ENCODE measurements around the gene GPANK1.
A peak's percentile ranks its signal among the peaks of the same experiment; 100 is the strongest.

Gene GPANK1

GRCh38 chr6:31622684-31623091 lies 42.1 kb downstream of the GPANK1 start:
- Histone ChIP-seq H3K9me3 (ENCODE audit: low read length) (no peaks in the 10 kb centered on the region), H3K4me1 (ENCODE audit: insufficient read depth, low read length) (peaks cover 18% of the 10 kb centered on the region), H3K4me3 (ENCODE audit: low read length) (peak overlapping the region; percentile 87), H3K36me3 (ENCODE audit: insufficient read depth, low read length) (peaks cover 55% of the 10 kb centered on the region), H3K27me3 (ENCODE audit: insufficient read depth, low read length) (no peaks in the 10 kb centered on the region), H2AFZ (ENCODE audit: low read depth, low read length) (no peak overlapping the region)

GRCh38 chr6:31621991-31622390 lies 42.8 kb downstream of the GPANK1 start:
- H3K4me3 ChIP-seq (ENCODE audit: low read length), result peak overlapping the region; percentile 87
- H2AFZ ChIP-seq (ENCODE audit: low read depth, low read length), result no peak overlapping the region
- no peaks in the 10 kb centered on the region for H3K9me3 ChIP-seq (ENCODE audit: low read length)
- peaks cover 18% of the 10 kb centered on the region for H3K4me1 ChIP-seq (ENCODE audit: insufficient read depth, low read length)
- no peaks in the 10 kb centered on the region for H3K27me3 ChIP-seq (ENCODE audit: insufficient read depth, low read length)
- peaks cover 48% of the 10 kb centered on the region for H3K36me3 ChIP-seq (ENCODE audit: insufficient read depth, low read length)

GRCh38 chr6:31621320-31621939 lies 43.4 kb downstream of the GPANK1 start:
- Histone ChIP-seq H3K27me3 (ENCODE audit: insufficient read depth, low read length) (no peaks in the 10 kb centered on the region), H3K4me1 (ENCODE audit: insufficient read depth, low read length) (peaks cover 18% of the 10 kb centered on the region), H3K36me3 (ENCODE audit: insufficient read depth, low read length) (peaks cover 42% of the 10 kb centered on the region), H2AFZ (ENCODE audit: low read depth, low read length) (no peak overlapping the region), H3K9me3 (ENCODE audit: low read length) (no peaks in the 10 kb centered on the region), H3K4me3 (ENCODE audit: low read length) (peak overlapping the region; percentile 87)

GRCh38 chr6:31620586-31621319 lies 44.0 kb downstream of the GPANK1 start, which contains the start of gene PRRC2A:
PRRC2A (plus strand) TSS chr6:31620715; CDS start chr6:31622790, 2,075 bp downstream.
- no peak within 1 kb of the TSS for H2AFZ ChIP-seq (ENCODE audit: low read depth, low read length)
- H3K4me1 ChIP-seq (ENCODE audit: insufficient read depth, low read length), result peaks cover 18% of the 10 kb centered on the region
- H3K4me3 ChIP-seq (ENCODE audit: low read length), result peak within 1 kb of the TSS; percentile 87
- peaks cover 36% of the 10 kb centered on the region for H3K36me3 ChIP-seq (ENCODE audit: insufficient read depth, low read length)
- no peaks in the 10 kb centered on the region for H3K9me3 ChIP-seq (ENCODE audit: low read length)
- H3K27me3 ChIP-seq (ENCODE audit: insufficient read depth, low read length), result no peaks in the 10 kb centered on the region

GRCh38 chr6:31619805-31620585 lies 44.8 kb downstream of the GPANK1 start:
- peaks cover 28% of the 10 kb centered on the region for H3K36me3 ChIP-seq (ENCODE audit: insufficient read depth, low read length)
- no peak overlapping the region for H2AFZ ChIP-seq (ENCODE audit: low read depth, low read length)

GRCh38 chr6:31617010-31617409 lies 47.8 kb downstream of the GPANK1 start:
- Histone ChIP-seq H3K4me3 (ENCODE audit: low read length) (no peak overlapping the region), H3K9me3 (ENCODE audit: low read length) (no peaks in the 10 kb centered on the region), H2AFZ (ENCODE audit: low read depth, low read length) (no peak overlapping the region), H3K27me3 (ENCODE audit: insufficient read depth, low read length) (no peaks in the 10 kb centered on the region), H3K4me1 (ENCODE audit: insufficient read depth, low read length) (peaks cover 8% of the 10 kb centered on the region), H3K36me3 (ENCODE audit: insufficient read depth, low read length) (peaks cover under 1% of the 10 kb centered on the region)

More at GRCh38 chr6:31619805-31620585, 44.8 kb downstream of the GPANK1 start:
- H3K4me1 ChIP-seq (ENCODE audit: insufficient read depth, low read length), result peaks cover 18% of the 10 kb centered on the region
- H3K9me3 ChIP-seq (ENCODE audit: low read length), result no peaks in the 10 kb centered on the region
- H3K27me3 ChIP-seq (ENCODE audit: insufficient read depth, low read length), result no peaks in the 10 kb centered on the region
- peak overlapping the region; percentile 84 for H3K4me3 ChIP-seq (ENCODE audit: low read length)

- no peaks in the 10 kb centered on the region for H3K27me3 ChIP-seq (ENCODE audit: insufficient read depth, low read length)
Measured at GRCh38 chr6:31615748-31616147, 49.0 kb downstream of the GPANK1 start.

GRCh38 chr6:31614684-31615578 lies 49.9 kb downstream of the GPANK1 start, which contains the start of gene AIF1:
AIF1 (plus strand) TSS chr6:31615234; CDS start chr6:31615330, 96 bp downstream.
- H3K36me3 ChIP-seq (ENCODE audit: insufficient read depth, low read length), result no peaks in the 10 kb centered on the region
- H3K27me3 ChIP-seq (ENCODE audit: insufficient read depth, low read length), result no peaks in the 10 kb centered on the region

More at GRCh38 chr6:31615748-31616147, 49.0 kb downstream of the GPANK1 start:
- Histone ChIP-seq H3K36me3 (ENCODE audit: insufficient read depth, low read length) (no peaks in the 10 kb centered on the region), H3K4me3 (ENCODE audit: low read length) (no peak overlapping the region), H3K9me3 (ENCODE audit: low read length) (no peaks in the 10 kb centered on the region), H2AFZ (ENCODE audit: low read depth, low read length) (no peak overlapping the region), H3K4me1 (ENCODE audit: insufficient read depth, low read length) (peaks cover 3% of the 10 kb centered on the region)

GRCh38 chr6:31614075-31614619 lies 50.6 kb downstream of the GPANK1 start:
- Histone ChIP-seq H3K4me3 (ENCODE audit: low read length) (no peak overlapping the region), H3K4me1 (ENCODE audit: insufficient read depth, low read length) (no peaks in the 10 kb centered on the region), H3K27me3 (ENCODE audit: insufficient read depth, low read length) (no peaks in the 10 kb centered on the region), H2AFZ (ENCODE audit: low read depth, low read length) (no peak overlapping the region), H3K9me3 (ENCODE audit: low read length) (no peaks in the 10 kb centered on the region), H3K36me3 (ENCODE audit: insufficient read depth, low read length) (no peaks in the 10 kb centered on the region)

More at GRCh38 chr6:31614684-31615578, 49.9 kb downstream of the GPANK1 start, which contains the start of gene AIF1:
- no peaks in the 10 kb centered on the region for H3K9me3 ChIP-seq (ENCODE audit: low read length)
- H3K4me3 ChIP-seq (ENCODE audit: low read length), result no peak within 1 kb of the TSS
- H2AFZ ChIP-seq (ENCODE audit: low read depth, low read length), result no peak within 1 kb of the TSS
- H3K4me1 ChIP-seq (ENCODE audit: insufficient read depth, low read length), result peaks cover 3% of the 10 kb centered on the region

Data from neuron (in vitro differentiated cells).